A204.1 (cell line): Measurements from ENCODE around the gene ZNF333.
"Not testable (repeated sequence)": the region's sequence is repeated elsewhere in the genome, so short reads cannot be mapped to it uniquely, and the experiment has no call there.

Experiments used
- FAIRE-seq: peaks from 2 replicates; lab custom pipeline; 2012; peaks lifted over from hg19 to GRCh38; lab: Jason Lieb, UNC

Gene ZNF333

DNA sequence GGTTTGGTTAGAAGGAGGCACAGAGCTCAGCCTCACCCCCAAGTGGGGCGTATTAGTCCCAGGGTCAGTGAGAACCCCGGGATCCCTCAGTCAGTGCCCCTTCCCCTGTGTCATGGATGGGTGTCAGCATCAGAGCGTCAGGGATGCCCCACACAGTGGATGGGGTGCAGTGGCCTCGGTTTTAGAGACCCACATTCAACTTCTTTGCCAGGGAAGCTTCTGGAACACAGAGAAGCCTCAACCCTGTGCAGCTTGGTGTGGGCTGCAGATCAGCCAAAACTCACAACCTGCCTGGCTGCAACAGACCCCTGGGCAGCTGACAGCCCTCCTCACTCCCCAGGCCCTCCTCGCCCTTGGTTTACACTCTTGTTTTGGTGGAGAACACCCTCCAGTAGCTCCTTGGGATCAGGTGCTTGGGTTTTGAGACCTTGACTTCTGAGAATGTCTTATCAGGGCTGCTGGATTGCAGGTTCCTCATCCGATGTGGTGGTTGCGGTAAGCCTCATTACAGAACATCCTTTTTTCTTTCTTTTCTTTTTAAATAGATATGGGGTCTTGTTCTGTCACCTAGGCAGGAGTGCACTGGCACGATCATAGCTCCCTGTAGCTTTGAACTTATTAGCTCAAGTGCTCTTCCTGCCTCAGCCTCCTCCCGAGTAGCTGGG, 11.0 kb downstream of the ZNF333 start:
- FAIRE-seq, result no peak

GRCh38 chr19:14703833-14704232, 14.0 kb downstream of the ZNF333 start:
- no peak for FAIRE-seq

DNA sequence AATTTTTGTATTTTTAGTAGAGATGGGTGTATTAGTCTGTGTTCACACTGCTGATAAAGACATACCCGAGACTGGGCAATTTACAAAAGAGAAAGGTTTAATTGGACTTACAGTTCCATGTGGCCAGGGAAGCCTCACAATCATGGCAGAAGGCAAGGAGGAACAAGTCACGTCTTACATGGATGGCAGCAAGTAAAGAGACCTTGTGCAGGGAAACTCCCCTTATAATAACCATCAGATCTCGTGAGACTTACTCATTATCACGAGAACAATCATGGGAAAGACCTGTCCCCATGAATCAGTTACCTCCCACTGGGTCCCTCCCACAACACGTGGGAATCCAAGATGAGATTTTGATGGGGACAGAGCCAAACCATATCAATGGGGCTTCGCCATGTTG, 14.6 kb downstream of the ZNF333 start:
- no peak for FAIRE-seq

- FAIRE-seq, result no peak
Measured at GRCh38 chr19:14715841-14716240, 26.0 kb downstream of the ZNF333 start.

- FAIRE-seq, result no peak
Measured at GRCh38 chr19:14718522-14719116, 28.8 kb downstream of the ZNF333 start.

DNA sequence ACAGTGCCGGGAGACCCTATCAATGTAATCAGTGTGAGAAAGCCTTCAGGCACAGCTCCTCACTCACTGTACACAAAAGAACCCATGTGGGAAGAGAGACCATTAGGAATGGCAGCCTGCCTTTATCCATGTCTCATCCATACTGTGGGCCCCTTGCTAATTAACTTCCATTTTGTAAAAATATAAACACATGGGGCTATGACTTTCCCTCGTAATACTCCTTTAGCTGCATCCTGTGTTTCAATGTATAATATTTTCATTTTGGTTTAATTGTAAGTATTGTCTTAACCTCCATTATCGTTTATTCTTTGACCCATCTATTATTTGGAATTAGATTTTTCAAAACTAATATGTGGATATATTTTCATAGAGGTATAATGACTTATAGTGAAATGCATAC, 29.3 kb downstream of the ZNF333 start:
- no peak for FAIRE-seq

DNA sequence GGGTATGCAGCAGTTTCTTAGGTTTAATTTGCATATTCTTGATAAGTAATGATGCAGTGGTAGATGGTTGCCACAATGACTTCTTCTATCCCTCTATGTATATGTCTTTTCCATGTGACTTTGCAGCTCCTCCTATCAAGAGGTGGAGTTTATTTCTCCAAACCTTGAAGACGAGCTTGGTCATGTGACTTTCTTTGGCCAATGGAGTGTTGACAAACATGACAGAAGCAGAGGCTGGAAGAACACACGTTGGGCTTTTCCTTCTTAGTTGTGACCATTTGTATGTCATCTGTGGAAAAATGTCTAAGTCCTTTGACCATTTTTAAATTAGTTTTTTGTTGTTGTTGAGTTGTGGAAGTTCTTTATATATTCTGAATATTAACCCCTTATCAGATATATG, 32.3 kb downstream of the ZNF333 start:
- FAIRE-seq, result no peak

GRCh38 chr19:14728595-14728994, 38.7 kb downstream of the ZNF333 start:
- no peak for FAIRE-seq

DNA sequence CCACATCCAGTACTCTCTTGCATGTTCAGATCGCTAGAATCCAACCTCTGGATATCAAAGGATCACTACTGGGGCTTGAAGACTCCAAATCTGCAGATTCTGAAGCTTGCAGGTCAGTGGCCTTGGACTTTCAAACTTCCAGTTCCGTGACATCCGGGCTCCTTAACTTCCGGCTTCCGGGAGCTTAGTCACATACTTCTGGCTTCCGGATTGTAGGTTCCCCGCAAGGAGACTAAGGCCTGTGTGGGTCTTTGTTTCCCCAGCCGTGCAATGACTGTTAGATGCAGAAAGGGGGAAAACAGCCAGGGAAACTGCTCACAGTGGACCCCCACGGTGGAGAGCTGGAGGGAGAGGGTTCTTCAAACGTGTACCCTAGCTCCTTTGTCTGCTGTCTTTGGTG, 41.4 kb downstream of the ZNF333 start:
- no peak for FAIRE-seq

GRCh38 chr19:14732510-14732909, 42.7 kb downstream of the ZNF333 start:
- no peak for FAIRE-seq

- no peak for FAIRE-seq
Measured at GRCh38 chr19:14733574-14733973, 43.7 kb downstream of the ZNF333 start.

DNA sequence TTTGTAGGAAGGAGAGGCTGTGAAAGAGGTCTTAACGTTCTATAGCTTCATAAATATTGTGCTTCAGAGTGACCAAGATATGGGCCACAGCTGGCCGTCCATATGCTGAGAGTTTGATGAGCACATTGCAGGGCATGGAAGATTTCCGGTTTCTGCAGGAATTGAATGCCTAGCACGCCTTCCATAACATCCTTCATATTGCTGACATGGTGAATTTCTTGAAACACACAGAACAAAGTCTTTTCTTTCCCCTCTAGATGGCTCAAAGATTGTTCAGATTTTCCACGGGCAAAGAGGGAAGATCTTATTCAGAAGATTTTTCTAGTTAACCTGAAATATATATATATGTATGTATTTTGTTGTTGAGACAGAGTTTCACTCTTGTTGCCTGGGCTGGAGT, 46.1 kb downstream of the ZNF333 start:
- FAIRE-seq, result no peak

DNA sequence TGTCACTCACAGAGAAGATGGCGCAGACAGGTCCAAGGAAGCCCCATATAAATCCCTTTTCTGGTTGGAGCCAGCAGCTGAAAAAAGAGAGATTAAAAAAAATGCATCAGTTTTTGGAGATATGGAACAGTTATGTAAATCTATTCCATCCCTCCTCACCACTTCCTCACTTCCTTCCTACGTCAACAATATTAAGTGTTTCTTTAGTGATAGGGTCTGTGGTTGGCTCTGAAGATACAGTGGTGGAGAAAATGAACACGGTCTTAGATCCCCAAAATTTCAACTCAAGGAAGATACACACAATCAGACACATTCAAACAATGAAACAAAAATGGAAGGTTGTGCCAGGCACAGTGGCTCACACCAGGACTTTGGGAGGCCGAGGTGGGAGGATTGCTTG, 57.0 kb downstream of the ZNF333 start:
- no peak for FAIRE-seq

DNA sequence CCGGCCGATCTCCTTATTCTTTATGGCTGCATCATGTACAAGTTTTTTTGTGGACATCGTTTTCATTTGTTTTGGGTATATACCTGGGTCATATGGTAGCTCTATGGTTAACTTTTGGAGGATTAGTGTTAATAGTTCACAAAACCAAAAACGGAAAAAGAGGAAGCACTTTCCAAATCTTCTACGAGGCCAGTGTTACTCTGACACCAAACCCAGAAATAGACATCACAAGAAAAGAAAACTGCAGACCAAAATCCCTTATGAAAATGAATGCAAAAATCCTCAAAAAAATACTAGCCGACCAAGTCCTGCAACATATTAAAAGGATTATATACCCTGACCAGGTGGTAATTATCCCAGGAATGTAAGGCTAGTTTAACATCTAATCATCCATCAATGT, 58.8 kb downstream of the ZNF333 start:
- no peak for FAIRE-seq

GRCh38 chr19:14758816-14759215, 69.0 kb downstream of the ZNF333 start:
- no peak for FAIRE-seq

- FAIRE-seq, result no peak
Measured at GRCh38 chr19:14761607-14762006, 71.8 kb downstream of the ZNF333 start.

GRCh38 chr19:14762111-14762510, 72.3 kb downstream of the ZNF333 start:
- no peak for FAIRE-seq

GRCh38 chr19:14763497-14764145, 73.8 kb downstream of the ZNF333 start:
- FAIRE-seq, result no peak

- no peak for FAIRE-seq
Measured at GRCh38 chr19:14764401-14764800, 74.6 kb downstream of the ZNF333 start.

- FAIRE-seq, result not testable (repeated sequence)
Measured at GRCh38 chr19:14765403-14765802, 75.6 kb downstream of the ZNF333 start.

DNA sequence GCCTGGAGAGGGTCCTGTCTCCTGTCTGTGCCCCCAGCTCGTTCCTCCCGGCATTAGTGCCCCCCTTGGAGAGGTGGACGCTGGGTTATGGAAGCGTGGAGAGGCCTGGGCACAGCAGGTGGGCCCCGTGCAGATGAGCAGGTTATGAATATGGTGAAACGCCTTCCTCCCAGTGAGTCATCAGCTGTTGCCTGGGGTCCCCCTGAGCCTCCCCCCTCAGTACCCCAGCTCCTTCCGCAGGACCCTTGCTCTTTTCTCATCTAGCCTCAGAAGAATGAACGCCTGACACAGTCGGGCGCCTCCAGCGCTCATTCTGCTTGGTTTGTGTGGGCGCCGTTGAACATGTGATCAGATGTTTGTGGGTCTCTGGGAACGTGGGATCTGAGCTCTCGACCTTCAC, 76.0 kb downstream of the ZNF333 start:
- FAIRE-seq, result not testable (repeated sequence)

GRCh38 chr19:14767466-14767971, 77.7 kb downstream of the ZNF333 start:
- no peak for FAIRE-seq

- FAIRE-seq, result no peak
Measured at GRCh38 chr19:14768001-14768400, 78.2 kb downstream of the ZNF333 start.

GRCh38 chr19:14769201-14769600, 79.4 kb downstream of the ZNF333 start:
- no peak for FAIRE-seq
